ENCODE data around the gene PHACTR2. TPM values are rescaled to one million over a fixed set of nuclear protein-coding genes. Genes with fewer than 3 reads are reported as not detected.

Gene PHACTR2
- total RNA-seq, 2 experiments from 2014 or later = 19.6 to 25.0 TPM

GRCh38 chr6:143766185-143766553 lies 88.4 kb downstream of the PHACTR2 start:
- ChIA-PET POLR2A (no interaction called here), CTCF (no interaction called here)
- DNase-seq (no peak), ATAC-seq (ENCODE audit: poor library complexity) (no peak)
- Histone ChIP-seq H3K27ac (ENCODE audit: low read depth in 1 of 2, low read length in 2 of 2) (no peak overlapping the region), H3K9me3 (ENCODE audit: control insufficient read depth in 1 of 2, insufficient read depth in 1 of 2, low read length in 2 of 2) (no peaks in the 10 kb centered on the region), H3K36me3 (ENCODE audit: insufficient read depth, low read length) (peaks cover 22% of the 10 kb centered on the region), H3K27me3 (ENCODE audit: control insufficient read depth in 1 of 2, insufficient read depth in 2 of 2, low read length in 2 of 2) (no peaks in the 10 kb centered on the region), H3K4me3 (ENCODE audit: low read length) (no peak overlapping the region), H3K4me1 (ENCODE audit: insufficient read depth, low read length) (no peaks in the 10 kb centered on the region)
- intact Hi-C loops (cut with DNase I, micrococcal nuclease) = no loop called here
- TF ChIP-seq CTCF (IDR thresholded peaks at IDR 0.05) = no peak
- H3K27ac Mint-ChIP-seq = no peak overlapping the region
- H3K36me3 Mint-ChIP-seq (ENCODE audit: low read depth) = peaks cover 62% of the 10 kb centered on the region
- no peaks in the 10 kb centered on the region for H3K9me3 Mint-ChIP-seq
- no peaks in the 10 kb centered on the region for H3K4me1 Mint-ChIP-seq (ENCODE audit: low read depth)
- H3K4me3 Mint-ChIP-seq = no peak overlapping the region
- H3K27me3 Mint-ChIP-seq = no peaks in the 10 kb centered on the region

GRCh38 chr6:143767433-143767832 lies 89.7 kb downstream of the PHACTR2 start:
- no peaks in the 10 kb centered on the region for H3K9me3 Mint-ChIP-seq
- Histone ChIP-seq H3K4me1 (ENCODE audit: insufficient read depth, low read length) (no peaks in the 10 kb centered on the region), H3K27ac (ENCODE audit: low read depth in 1 of 2, low read length in 2 of 2) (no peak overlapping the region), H3K4me3 (ENCODE audit: low read length) (no peak overlapping the region), H3K36me3 (ENCODE audit: insufficient read depth, low read length) (peaks cover 28% of the 10 kb centered on the region), H3K27me3 (ENCODE audit: control insufficient read depth in 1 of 2, insufficient read depth in 2 of 2, low read length in 2 of 2) (no peaks in the 10 kb centered on the region), H3K9me3 (ENCODE audit: control insufficient read depth in 1 of 2, insufficient read depth in 1 of 2, low read length in 2 of 2) (no peaks in the 10 kb centered on the region)
- ATAC-seq (ENCODE audit: poor library complexity) (no peak), DNase-seq (no peak)
- intact Hi-C loops (cut with DNase I, micrococcal nuclease) = no loop called here
- H3K27me3 Mint-ChIP-seq = no peaks in the 10 kb centered on the region
- CTCF ChIA-PET = no interaction called here
- POLR2A ChIA-PET = no interaction called here
- H3K36me3 Mint-ChIP-seq (ENCODE audit: low read depth) = peaks cover 62% of the 10 kb centered on the region
- TF ChIP-seq CTCF (IDR thresholded peaks at IDR 0.05) = no peak
- H3K4me3 Mint-ChIP-seq = no peak overlapping the region
- H3K27ac Mint-ChIP-seq = no peak overlapping the region
- H3K4me1 Mint-ChIP-seq (ENCODE audit: low read depth) = no peaks in the 10 kb centered on the region

- Mint-ChIP-seq H3K27me3 (no peaks in the 10 kb centered on the region), H3K4me1 (ENCODE audit: low read depth) (no peaks in the 10 kb centered on the region), H3K27ac (no peak overlapping the region), H3K9me3 (no peaks in the 10 kb centered on the region), H3K4me3 (no peak overlapping the region), H3K36me3 (ENCODE audit: low read depth) (peaks cover 62% of the 10 kb centered on the region)
- DNase-seq (peak in 1 of 14 experiments; percentile 9), ATAC-seq (ENCODE audit: poor library complexity) (no peak)
- Histone ChIP-seq H3K4me1 (ENCODE audit: insufficient read depth, low read length) (no peaks in the 10 kb centered on the region), H3K36me3 (ENCODE audit: insufficient read depth, low read length) (peaks cover 44% of the 10 kb centered on the region), H3K27me3 (ENCODE audit: control insufficient read depth in 1 of 2, insufficient read depth in 2 of 2, low read length in 2 of 2) (no peaks in the 10 kb centered on the region), H3K9me3 (ENCODE audit: control insufficient read depth in 1 of 2, insufficient read depth in 1 of 2, low read length in 2 of 2) (no peaks in the 10 kb centered on the region), H3K4me3 (ENCODE audit: low read length) (no peak overlapping the region), H3K27ac (ENCODE audit: low read depth in 1 of 2, low read length in 2 of 2) (no peak overlapping the region)
- intact Hi-C loops (cut with DNase I, micrococcal nuclease) = no loop called here
- TF ChIP-seq CTCF (IDR thresholded peaks at IDR 0.05) = no peak
- POLR2A ChIA-PET = no interaction called here
- CTCF ChIA-PET = no interaction called here
Measured at GRCh38 chr6:143772116-143773086, 94.6 kb downstream of the PHACTR2 start.

All from CD4-positive, alpha-beta T cell (primary cell).